Gastroesophageal sphincter (tissue), 3 donors: ENCODE data around the gene FUNDC2.

Source experiments
- CTCF ChIP-seq, 4 experiments: fragments of 200-600 bp in 2 of 4; fragments of 450-650 bp in 2 of 4; sonication (generic) in 1 of 4; IDR thresholded peaks; one replicate each; pipeline ENCODE4 v1.5.1; 2017 to 2019; ENCODE audit warnings: antibody characterized with exemption in 4 of 4, mild to moderate bottlenecking in 2 of 4, moderate library complexity in 2 of 4
- EP300 ChIP-seq: sonication (generic); formaldehyde crosslinking; IDR thresholded peaks from one replicate; pipeline ENCODE4 v1.6.1; 2017; ENCODE audit warnings: antibody characterized with exemption, mild to moderate bottlenecking
- POLR2A ChIP-seq, 2 donors: fragments of 450-650 bp; IDR thresholded peaks; one replicate each; pipeline ENCODE4 v1.6.1; 2017; ENCODE audit warnings: antibody characterized with exemption in 2 of 2, mild to moderate bottlenecking in 2 of 2, moderate library complexity in 1 of 2

GRCh38 chrX:155056877-155057792 lies 30.5 kb downstream of the FUNDC2 start:
- TF ChIP-seq CTCF (IDR thresholded peaks at IDR 0.05): peak; percentile 61 to 82 (median 76)
- TF ChIP-seq POLR2A (IDR thresholded peaks at IDR 0.05): no peak
- TF ChIP-seq EP300: no peak
